A673 (cell line): ENCODE measurements around the gene DFFB. TPM values are rescaled to one million over a fixed set of nuclear protein-coding genes. Genes with fewer than 3 reads are reported as not detected.

Experiments used
- BruUV-seq: library from RNA; stranded (reverse); fragments of 400-500 nt; replicated peaks from 2 replicates; lab custom pipeline; 2021; lab: Mats Ljungman, UMichigan
- CTCF ChIA-PET: fragments of 300-600 bp; sonication (Branson Sonifier 250); formaldehyde crosslinking; loops from one replicate; lab custom pipeline; 2022; ENCODE audit warnings: antibody characterized with exemption; lab: Charles Lee
- POLR2A ChIA-PET: fragments of 300-600 bp; sonication (Branson Sonifier 250); formaldehyde crosslinking; loops from one replicate; lab custom pipeline; 2022; ENCODE audit warnings: antibody characterized with exemption; ENCODE audit not compliant: low non-redundant PET; lab: Charles Lee
- DNase-seq: peaks from one replicate; pipeline ENCODE4 v3.0.0-alpha.2; 2015; ENCODE audit warnings: low spot score
- H3K27ac ChIP-seq: fragments of 200-600 bp; sonication (generic); 2 replicates; pipeline ENCODE4 v1.5.1; 2016; ENCODE audit warnings: mixed run types, low read depth, mild to moderate bottlenecking, mixed read lengths, antibody characterized with exemption, low read length; ENCODE audit not compliant: poor library complexity, severe bottlenecking
- H3K27me3 ChIP-seq: fragments of 200-600 bp; sonication (generic); replicated peaks from 2 replicates; pipeline ENCODE4 v1.6.1; 2017; ENCODE audit warnings: mixed run types, low read depth, mild to moderate bottlenecking, mixed read lengths, antibody characterized with exemption, low read length; ENCODE audit not compliant: insufficient read depth, poor library complexity
- H3K36me3 ChIP-seq: fragments of 200-600 bp; sonication (generic); 2 replicates; pipeline ENCODE4 v1.6.1; 2016; ENCODE audit warnings: mixed run types, mild to moderate bottlenecking, mixed read lengths, antibody characterized with exemption, low read length; ENCODE audit not compliant: insufficient read depth, poor library complexity, severe bottlenecking
- H3K4me1 ChIP-seq: fragments of 200-600 bp; sonication (generic); 2 replicates; pipeline ENCODE4 v1.6.1; 2017; ENCODE audit warnings: mixed run types, mild to moderate bottlenecking, mixed read lengths, antibody characterized with exemption, low read length; ENCODE audit not compliant: insufficient read depth, poor library complexity, severe bottlenecking
- H3K4me3 ChIP-seq: fragments of 200-600 bp; sonication (generic); 2 replicates; pipeline ENCODE4 v1.5.1; 2016; ENCODE audit warnings: low read depth, mixed run types, mild to moderate bottlenecking, mixed read lengths, low read length; ENCODE audit not compliant: poor library complexity, severe bottlenecking
- H3K9me3 ChIP-seq: fragments of 200-600 bp; sonication (generic); 2 replicates; pipeline ENCODE4 v1.6.1; 2016; ENCODE audit warnings: mixed run types, low read depth, mild to moderate bottlenecking, mixed read lengths, antibody characterized with exemption, low read length; ENCODE audit not compliant: poor library complexity, severe bottlenecking
- CTCF ChIP-seq: fragments of 300-800, 200-600 bp; sonication (generic); conservative IDR thresholded peaks from 2 replicates; pipeline ENCODE4 v1.5.1; 2017; ENCODE audit warnings: low read depth, mild to moderate bottlenecking, antibody characterized with exemption, low read length, moderate library complexity, mixed read lengths
- EZH2 ChIP-seq: fragments of 200-600 bp; sonication (generic); IDR thresholded peaks from 2 replicates; pipeline ENCODE4 v1.6.1; 2017; ENCODE audit warnings: borderline replicate concordance, low read depth, mild to moderate bottlenecking, mixed read lengths, antibody characterized with exemption, low read length; ENCODE audit not compliant: poor library complexity, severe bottlenecking
- intact Hi-C: fragments of 100-400 bp; cut with micrococcal nuclease; formaldehyde crosslinking; loops from one replicate; pipeline ENCODE4 v1.10.0; 2022; ENCODE audit not compliant: unreplicated experiment
- total RNA-seq: library from RNA; stranded (reverse); gene quantifications from 2 replicates; pipeline ENCODE4 v1.2.3, GENCODE V29; 2021

Gene DFFB
- total RNA-seq, 1 experiment from 2014 or later = 8.9 TPM

- TF ChIP-seq EZH2 (no peak), CTCF (no peak)
- Histone ChIP-seq H3K4me3 (no peak overlapping the region), H3K9me3 (peaks cover 7% of the 10 kb centered on the region), H3K27me3 (no peaks in the 10 kb centered on the region), H3K27ac (no peak overlapping the region), H3K4me1 (no peaks in the 10 kb centered on the region), H3K36me3 (no peaks in the 10 kb centered on the region)
- DNase-seq = no peak
- BruUV-seq = no TSS peak
- ChIA-PET CTCF (no interaction called here), POLR2A (no interaction called here)
- intact Hi-C loops = no loop called here
Measured at GRCh38 chr1:3879787-3880428, 22.6 kb downstream of the DFFB start.

DNA sequence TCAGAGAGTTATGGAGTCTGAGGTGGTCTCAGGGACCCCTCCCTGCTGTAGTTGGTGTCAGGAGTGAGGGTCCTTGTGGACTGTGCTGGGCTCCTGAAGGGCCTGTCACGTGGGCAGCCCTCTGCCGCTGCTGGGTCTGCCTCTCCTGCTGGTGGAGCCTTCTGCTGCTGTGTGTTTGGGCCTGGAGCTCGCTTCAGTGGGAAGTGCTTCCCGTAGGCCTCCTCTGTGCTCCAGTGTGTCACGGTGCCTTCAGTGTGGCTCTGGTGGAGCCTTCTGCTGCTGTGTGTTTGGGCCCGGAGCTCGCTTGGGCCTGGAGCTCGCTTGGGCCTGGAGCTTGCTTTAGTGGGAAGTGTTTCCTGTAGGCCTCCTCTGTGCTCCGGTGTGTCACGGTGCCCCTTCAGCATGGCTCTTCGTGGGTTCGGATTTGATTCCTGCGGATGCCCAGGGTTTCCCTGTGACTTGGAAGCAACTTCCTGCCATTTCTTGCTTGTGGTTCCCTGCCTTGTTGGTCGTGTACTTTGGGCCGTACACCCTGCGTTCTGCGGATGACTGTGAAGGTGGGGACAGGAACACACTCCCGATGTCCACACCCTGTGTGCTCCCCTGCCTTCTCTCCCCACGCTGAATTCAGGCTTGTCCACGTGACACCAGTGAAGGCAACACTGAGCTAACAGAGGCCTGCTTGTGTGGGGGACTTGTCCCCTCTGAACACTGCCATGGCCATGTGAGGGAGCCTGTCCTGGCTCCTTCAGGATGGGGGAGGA lies 23.3 kb downstream of the DFFB start:
- DNase-seq = no peak
- no peak overlapping the region for H3K27ac ChIP-seq
- CTCF ChIA-PET = no interaction called here
- no peaks in the 10 kb centered on the region for H3K4me1 ChIP-seq
- peaks cover 7% of the 10 kb centered on the region for H3K9me3 ChIP-seq
- no peak overlapping the region for H3K4me3 ChIP-seq
- intact Hi-C loops = no loop called here
- H3K36me3 ChIP-seq = no peaks in the 10 kb centered on the region
- no peaks in the 10 kb centered on the region for H3K27me3 ChIP-seq
- POLR2A ChIA-PET = no interaction called here
- BruUV-seq = no TSS peak
- TF ChIP-seq CTCF = no peak
- no peak for TF ChIP-seq EZH2

DNA sequence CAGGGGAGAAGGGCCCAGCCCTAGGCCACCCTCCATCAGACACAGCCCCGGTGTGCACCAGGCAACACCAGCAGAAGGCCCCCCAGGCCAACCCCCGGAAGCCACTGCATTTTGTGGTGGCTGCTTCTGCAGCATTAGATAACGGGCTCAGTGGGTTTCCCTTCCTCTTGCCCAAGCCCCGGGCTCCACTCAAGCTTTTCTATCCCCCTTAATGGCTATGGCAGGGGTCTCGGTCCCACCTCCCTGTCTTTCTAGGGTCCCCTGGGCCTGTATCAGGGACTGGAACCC lies 23.9 kb downstream of the DFFB start:
- CTCF ChIA-PET = no interaction called here
- intact Hi-C loops = no loop called here
- no TSS peak for BruUV-seq
- Histone ChIP-seq H3K9me3 (peaks cover 7% of the 10 kb centered on the region), H3K27ac (no peak overlapping the region), H3K4me3 (no peak overlapping the region), H3K4me1 (no peaks in the 10 kb centered on the region), H3K36me3 (peaks cover 4% of the 10 kb centered on the region), H3K27me3 (no peaks in the 10 kb centered on the region)
- DNase-seq = no peak
- TF ChIP-seq CTCF (no peak), EZH2 (no peak)
- POLR2A ChIA-PET = no interaction called here
